ENCODE data around the gene FRS3.

Gene FRS3

DNA sequence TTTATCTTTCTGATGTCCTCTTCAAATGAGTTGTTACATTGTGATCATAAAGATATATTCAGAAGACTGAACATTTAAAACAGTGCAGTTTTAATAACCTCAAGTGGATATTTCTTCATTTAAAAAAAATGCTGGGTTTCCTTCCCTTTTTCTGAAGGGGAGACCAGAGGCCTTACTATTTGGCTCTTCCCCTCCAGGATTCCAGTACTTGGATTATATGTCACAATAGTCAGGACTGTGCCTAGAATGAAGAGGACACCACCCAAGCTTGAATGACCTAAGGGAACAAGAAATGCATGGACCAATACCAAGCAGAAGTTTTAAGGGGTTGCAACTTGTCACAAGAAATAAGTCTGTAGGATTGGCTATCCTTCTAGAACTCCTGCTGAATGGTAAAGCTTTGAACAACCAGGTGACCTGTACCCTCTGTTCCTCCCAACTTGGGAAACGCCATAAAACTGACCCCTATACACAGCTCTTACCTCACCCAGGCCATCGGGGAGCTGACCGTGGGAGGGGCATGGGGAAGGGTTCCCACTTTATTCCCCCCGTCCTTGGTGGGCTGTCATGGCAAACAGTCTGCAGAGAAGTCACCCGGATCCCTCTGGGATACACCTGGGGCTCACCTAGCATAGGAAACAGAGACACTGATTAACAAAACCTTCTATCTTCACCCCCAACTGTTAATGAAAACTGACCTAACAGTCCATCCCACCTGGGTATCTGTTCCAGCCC lies 2.0 kb downstream of the FRS3 start:
- TF ChIP-seq, protein P1, sequence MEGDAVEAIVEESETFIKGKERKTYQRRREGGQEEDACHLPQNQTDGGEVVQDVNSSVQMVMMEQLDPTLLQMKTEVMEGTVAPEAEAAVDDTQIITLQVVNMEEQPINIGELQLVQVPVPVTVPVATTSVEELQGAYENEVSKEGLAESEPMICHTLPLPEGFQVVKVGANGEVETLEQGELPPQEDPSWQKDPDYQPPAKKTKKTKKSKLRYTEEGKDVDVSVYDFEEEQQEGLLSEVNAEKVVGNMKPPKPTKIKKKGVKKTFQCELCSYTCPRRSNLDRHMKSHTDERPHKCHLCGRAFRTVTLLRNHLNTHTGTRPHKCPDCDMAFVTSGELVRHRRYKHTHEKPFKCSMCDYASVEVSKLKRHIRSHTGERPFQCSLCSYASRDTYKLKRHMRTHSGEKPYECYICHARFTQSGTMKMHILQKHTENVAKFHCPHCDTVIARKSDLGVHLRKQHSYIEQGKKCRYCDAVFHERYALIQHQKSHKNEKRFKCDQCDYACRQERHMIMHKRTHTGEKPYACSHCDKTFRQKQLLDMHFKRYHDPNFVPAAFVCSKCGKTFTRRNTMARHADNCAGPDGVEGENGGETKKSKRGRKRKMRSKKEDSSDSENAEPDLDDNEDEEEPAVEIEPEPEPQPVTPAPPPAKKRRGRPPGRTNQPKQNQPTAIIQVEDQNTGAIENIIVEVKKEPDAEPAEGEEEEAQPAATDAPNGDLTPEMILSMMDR (conservative IDR thresholded peaks at IDR 0.05; ENCODE audit: low read depth, low read length), result no peak
- no peak overlapping the region for H3K4me3 ChIP-seq (ENCODE audit: low read length)
- no peak for DNase-seq (ENCODE audit: low read depth)

DNA sequence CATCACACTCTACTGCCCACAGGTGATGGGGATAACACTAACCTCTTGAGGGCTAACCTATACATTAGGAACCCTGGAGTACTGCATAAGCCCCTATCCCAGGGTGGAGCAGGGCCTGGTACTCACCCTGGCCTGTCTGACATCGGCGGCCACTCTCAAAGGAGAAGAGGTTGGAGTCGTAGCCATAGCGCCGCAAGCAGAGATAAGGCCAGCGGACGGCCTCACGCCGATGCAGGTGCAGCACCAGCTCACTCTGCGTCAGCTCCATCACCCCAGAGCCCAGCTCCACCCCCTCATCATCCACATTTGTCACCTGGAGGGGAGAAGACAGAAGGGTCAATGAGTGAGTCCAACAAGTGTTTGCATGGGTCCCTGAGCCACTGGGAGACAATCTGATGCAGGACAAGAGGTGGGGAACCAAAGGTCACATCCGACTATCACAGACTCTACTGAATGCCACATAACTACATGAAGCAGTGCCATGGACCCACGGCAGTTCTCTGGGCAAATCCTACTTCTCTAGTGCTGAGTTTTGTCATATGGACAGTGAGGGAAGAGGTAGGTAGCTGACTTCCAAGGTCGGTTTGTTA lies 4.3 kb downstream of the FRS3 start:
- DNase-seq (ENCODE audit: low read depth), result no peak
- TF ChIP-seq, protein P1 (conservative IDR thresholded peaks at IDR 0.05; ENCODE audit: low read depth, low read length), result no peak
- H3K4me3 ChIP-seq (ENCODE audit: low read length), result no peak overlapping the region

- no peak for DNase-seq (ENCODE audit: low read depth)
- TF ChIP-seq, protein P1 (conservative IDR thresholded peaks at IDR 0.05; ENCODE audit: low read depth, low read length), result no peak
Measured at GRCh38 chr6:41774841-41775240, 4.9 kb downstream of the FRS3 start.

DNA sequence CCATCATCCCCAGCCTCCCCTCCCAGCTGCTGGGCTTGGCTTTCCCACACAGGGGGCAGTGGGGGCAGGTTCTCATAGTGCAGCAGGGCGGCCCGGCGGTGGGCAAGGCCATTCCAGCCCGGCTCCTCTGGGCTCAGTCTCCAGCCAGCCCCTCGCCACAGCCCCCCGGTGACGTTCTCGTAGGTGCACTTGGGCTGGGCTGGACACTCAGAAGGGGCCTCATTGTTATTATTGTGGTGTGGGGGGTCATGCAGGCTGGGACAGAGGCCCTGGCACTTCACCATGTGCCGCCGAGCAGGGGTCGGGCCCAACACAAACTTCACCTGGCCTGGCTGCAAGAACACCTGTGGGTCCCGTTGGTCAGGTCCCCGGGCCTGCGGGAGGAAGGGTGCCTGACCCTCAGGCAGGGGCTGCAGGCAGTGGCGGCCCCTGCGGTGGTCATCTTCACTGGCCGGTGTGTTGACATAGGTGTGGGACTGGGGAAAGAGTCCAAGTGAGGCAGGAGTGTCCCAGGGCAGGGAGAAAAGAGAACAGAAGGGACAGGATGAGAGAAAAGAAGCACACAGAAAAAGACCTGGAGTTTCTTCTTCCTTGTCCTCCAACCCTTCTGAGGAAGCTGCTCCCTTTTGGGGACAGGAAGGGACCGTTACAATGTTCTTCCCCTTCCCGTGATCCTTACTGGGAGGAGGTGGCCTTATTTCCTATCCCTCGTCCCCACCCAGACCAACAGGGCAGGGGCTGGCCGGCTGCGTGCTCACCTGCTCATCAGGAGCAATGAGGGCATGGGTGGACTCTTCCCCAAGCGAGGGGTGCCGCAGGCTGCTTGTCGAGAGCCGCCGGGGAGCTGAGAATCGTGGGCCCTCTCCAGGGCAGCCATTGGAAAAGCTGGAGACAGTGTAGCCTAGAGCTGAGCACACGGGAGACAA lies 8.4 kb downstream of the FRS3 start:
- no peak for DNase-seq (ENCODE audit: low read depth)
- no peak overlapping the region for H3K4me3 ChIP-seq (ENCODE audit: low read length)
- TF ChIP-seq, protein P1 (conservative IDR thresholded peaks at IDR 0.05; ENCODE audit: low read depth, low read length), result no peak

More at GRCh38 chr6:41774841-41775240, 4.9 kb downstream of the FRS3 start:
- H3K4me3 ChIP-seq (ENCODE audit: low read length), result no peak overlapping the region

DNA sequence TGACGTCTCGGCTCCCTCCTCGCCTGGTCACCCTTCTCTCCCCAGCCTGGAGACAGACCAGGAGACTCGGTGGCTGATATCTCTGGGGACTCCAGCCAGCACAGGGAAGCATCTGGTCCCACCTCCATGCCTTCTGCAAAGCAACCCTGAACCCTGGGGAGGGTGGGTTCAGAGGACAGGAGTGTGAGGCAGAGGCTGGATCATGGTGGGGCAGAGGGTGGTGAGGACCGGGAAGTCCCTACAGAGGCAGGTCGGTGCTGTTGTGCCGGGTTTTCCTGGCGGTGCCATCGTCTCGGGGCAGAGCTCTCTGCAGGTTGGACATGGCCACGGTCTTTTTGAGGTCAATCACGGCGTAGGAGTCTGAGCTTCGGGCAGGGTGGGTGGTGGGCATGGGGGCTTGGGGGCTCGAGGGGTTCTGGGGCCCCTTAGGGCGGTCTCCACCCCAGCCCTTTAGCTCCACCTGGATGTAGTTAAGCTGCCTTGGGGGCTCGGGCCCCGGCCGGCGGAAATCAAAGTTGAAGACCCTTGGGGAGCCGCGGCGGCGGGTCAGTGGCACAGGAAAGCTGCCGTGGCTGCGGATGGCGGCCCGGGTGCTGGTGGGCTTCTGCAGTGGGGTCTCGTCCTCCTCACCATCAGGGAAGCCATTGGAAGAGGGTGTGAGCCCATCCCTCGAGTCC lies 9.2 kb downstream of the FRS3 start:
- H3K4me3 ChIP-seq (ENCODE audit: low read length), result no peak overlapping the region
- DNase-seq (ENCODE audit: low read depth), result no peak
- TF ChIP-seq, protein P1 (conservative IDR thresholded peaks at IDR 0.05; ENCODE audit: low read depth, low read length), result no peak

GRCh38 chr6:41769376-41769775 lies 10.3 kb downstream of the FRS3 start:
- H3K4me3 ChIP-seq (ENCODE audit: low read length), result no peak overlapping the region
- DNase-seq (ENCODE audit: low read depth), result no peak
- TF ChIP-seq, protein P1 (conservative IDR thresholded peaks at IDR 0.05; ENCODE audit: low read depth, low read length), result no peak
